Motor neuron (in vitro differentiated cells): ENCODE data around the gene CA7. TPM values are rescaled to one million over a fixed set of nuclear protein-coding genes. Genes with fewer than 3 reads are reported as not detected.
A peak's percentile ranks its signal among the peaks of the same experiment; 100 is the strongest.

Experiments
- ATAC-seq, 8 experiments: fragments of 200-7000 bp; cut with Tn5 transposase; replicated peaks in 6 of 8; 2 replicates each; pipeline ENCODE4 v1.8.0; 2021; ENCODE audit warnings: mild to moderate bottlenecking in 8 of 8, moderate library complexity in 8 of 8
- H3K27ac ChIP-seq, 2 donors: fragments of 250-450 bp; sonication (Bioruptor Pico); 2 replicates each; pipeline ENCODE4 v1.9.0; 2021; ENCODE audit warnings: antibody characterized with exemption in 2 of 2, mild to moderate bottlenecking in 2 of 2, moderate library complexity in 1 of 2
- H3K4me1 ChIP-seq, 2 donors: fragments of 250-450 bp; sonication (Bioruptor Pico); replicated peaks in 1 of 2; 2 replicates each; pipeline ENCODE4 v1.6.1; 2021; ENCODE audit warnings: antibody characterized with exemption in 2 of 2, mild to moderate bottlenecking in 2 of 2, moderate library complexity in 1 of 2
- H3K4me3 ChIP-seq, 5 donors: fragments of 250-450 bp; sonication (Bioruptor Pico); 2 replicates each; pipeline ENCODE4 v1.9.0; 2021; ENCODE audit warnings: antibody characterized with exemption in 5 of 5, mild to moderate bottlenecking in 5 of 5, moderate library complexity in 4 of 5
- WGBS, 10 experiments: fragments of 450-650 bp; shearing (Covaris generic); methylation state at CpG; one replicate each; pipeline ENCODE4 v1.0.0; 2022; 5-methylcytosine and 5-hydroxymethylcytosine counted together
- in situ Hi-C, 9 experiments: fragments of 400-800 bp; cut with MboI; loops; one replicate each; pipeline ENCODE4 v1.15.0; 2021; ENCODE audit warnings: low sequenced_read_pairs in 9 of 9, low pct_unique_long_range_greater_than_20kb in 2 of 9; ENCODE audit not compliant: unreplicated experiment in 9 of 9
- total RNA-seq, 8 experiments: library from RNA; unstranded; fragments of 300-600 nt; gene quantifications; 2 replicates each; pipeline versions ENCODE4 v1.2.3 to v1.2.4, GENCODE V29; 2022

Gene CA7
- 1 to 10 TPM in 1 of 8 experiments, under 1 TPM in 3, not detected in 4; 0.20 to 2.6 (median 0.42) TPM for total RNA-seq

DNA sequence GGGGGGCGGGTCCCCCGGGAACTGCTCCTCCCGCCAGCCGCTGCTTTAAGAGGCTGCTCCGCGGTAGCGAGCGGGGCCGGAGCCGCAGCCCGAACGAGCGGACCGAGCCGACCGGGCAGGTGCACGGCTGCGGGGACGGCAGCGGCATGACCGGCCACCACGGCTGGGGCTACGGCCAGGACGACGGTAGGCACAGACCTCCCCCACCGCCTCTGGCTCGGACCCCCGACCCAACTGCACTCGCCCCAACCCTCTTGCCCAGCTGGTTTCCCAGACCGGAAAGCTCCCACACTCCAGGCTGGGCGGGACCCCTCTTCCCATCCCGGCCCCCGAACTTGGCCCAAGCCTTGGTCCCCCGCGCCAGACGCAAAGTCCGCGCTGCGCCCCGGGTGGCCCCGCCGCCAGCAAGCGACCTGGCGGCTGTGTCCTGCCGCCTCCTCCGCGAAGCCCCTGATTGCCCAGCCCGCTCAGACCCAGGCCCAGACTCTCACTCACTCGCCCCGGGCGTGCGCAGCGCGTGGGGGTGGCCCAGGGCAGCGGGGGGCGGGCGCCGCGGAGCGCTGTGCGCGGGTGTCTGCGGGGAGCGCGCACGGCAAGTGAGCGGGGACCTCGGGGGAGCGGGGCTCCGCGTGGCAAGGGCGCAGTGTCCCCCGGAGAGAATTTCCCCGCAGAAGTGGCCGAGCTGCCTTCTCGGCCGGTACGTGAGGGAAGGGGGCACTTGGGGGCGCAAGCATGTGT lies at the start of gene CA7:
TSS of gene CA7 (plus strand) at position 73 of the 738 bp plus-strand sequence. CDS start at position 147, 74 bp downstream.
- WGBS, 10 experiments = no CpG with 5 or more reads among the region's 79 CpGs

DNA sequence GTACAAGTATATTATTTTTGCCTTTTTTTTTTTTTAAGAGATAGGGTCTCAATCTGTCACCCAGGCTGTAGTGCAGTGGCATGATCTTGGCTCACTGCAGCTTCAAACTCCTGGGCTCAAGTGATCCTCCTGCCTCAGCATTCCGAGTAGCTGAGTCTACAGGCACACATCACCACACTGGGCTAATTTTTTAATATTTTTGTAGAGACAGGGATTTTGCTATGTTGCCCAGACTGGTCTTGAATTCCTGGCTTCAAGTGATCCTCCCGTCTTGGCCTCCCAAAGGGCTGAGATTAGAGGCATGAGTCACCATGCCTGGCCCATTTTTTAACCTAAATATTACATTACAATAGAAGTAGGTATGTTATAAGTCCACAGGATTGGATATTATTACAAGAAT lies 46.1 kb upstream of the CA7 start:
- H3K4me1 ChIP-seq = no peaks in the 10 kb centered on the region
- in situ Hi-C loops = no loop called here
- WGBS, 10 experiments = 53 to 100% (median 77%) methylated on average over 1 to 2 of the region's 2 CpGs; no CpG with 5 or more reads in 2 of the 10 experiments
- ATAC-seq = no peak
- no peak overlapping the region for H3K4me3 ChIP-seq
- no peak overlapping the region for H3K27ac ChIP-seq

More for the DNA sequence above, at the start of gene CA7:
- in situ Hi-C loops = no loop called here
- H3K4me1 ChIP-seq = no peaks in the 10 kb centered on the region
- peak; percentile 28 to 62 (median 52) for ATAC-seq
- peak within 1 kb of the TSS; percentile 11 to 30 (median 21) for H3K4me3 ChIP-seq
- no peak within 1 kb of the TSS for H3K27ac ChIP-seq

DNA sequence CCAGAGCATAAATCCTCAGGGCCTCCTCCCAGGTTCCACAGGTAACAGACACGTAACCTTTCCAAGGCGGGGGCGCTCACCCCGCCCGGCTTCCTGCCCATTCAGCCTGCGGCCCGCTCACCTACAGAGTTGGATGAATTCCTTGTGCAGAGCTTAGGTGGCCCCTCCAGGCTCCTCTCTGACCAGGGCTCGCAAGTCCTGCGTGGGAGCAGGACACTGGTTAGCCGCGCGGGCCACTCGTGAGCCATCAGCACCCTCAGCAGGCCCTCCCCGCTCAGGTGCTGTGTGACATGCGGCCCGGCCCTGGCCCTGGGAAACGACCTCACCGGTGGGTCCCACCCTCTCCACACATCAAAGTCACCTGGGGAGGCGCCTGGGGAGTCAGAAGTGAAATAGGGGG lies 43.4 kb upstream of the CA7 start:
- in situ Hi-C loops = no loop called here
- 95 to 100% (median 100%) methylated on average over 1 to 4 of the region's 19 CpGs; no CpG with 5 or more reads in 7 of the 10 experiments for WGBS, 10 experiments
- Histone ChIP-seq H3K27ac (no peak overlapping the region), H3K4me1 (no peaks in the 10 kb centered on the region), H3K4me3 (no peak overlapping the region)
- no peak for ATAC-seq

DNA sequence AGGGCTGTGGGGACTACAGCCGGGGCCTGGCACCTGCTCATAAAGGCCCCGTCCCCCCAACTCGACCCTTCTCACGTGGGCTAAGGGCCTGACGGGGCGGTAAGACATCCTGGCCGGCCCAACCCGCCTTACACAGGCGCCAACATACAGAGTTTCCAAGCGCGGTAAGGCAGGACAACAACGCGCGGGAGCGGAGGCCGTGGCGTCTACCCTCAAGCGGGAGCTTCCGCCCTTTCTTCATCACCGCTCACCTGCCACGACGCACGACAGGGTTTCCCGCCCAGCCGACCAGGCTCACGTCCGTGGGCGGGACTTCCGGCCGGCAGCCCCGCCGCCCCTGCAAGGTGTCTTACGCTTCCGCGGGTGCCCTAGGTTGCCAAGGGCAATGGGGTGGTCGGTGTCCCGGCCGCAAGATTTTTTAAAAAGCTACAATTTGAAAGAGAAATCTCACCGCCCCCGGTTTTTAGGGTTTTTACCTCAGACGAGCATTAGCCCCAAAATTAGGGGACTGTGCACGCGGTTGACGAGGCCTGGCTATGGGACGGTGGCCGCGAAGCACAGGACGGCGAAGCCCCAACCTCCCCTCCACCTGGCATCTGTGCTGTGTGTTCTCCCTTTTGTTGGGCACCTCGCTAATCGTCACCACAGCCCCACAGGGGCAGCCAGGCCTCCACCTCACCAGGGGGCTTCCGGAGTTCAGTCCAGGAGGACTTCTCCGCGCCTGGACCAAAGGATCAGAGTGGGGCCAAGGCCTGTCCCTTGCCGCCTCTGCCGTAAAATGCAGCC lies 42.7 kb upstream of the CA7 start, which contains the start of gene TERB1:
TSS of gene TERB1 (minus strand) at position 265 of the 786 bp plus-strand sequence. CDS start 4,786 bp downstream, outside the sequence.
- in situ Hi-C loops = no loop called here
- no peaks in the 10 kb centered on the region for H3K4me1 ChIP-seq
- H3K27ac ChIP-seq = no peak within 1 kb of the TSS
- 90 to 100% (median 100%) methylated on average over 1 to 36 of the region's 56 CpGs; no CpG with 5 or more reads in 3 of the 10 experiments for WGBS, 10 experiments
- H3K4me3 ChIP-seq = no peak within 1 kb of the TSS
- ATAC-seq = no peak

DNA sequence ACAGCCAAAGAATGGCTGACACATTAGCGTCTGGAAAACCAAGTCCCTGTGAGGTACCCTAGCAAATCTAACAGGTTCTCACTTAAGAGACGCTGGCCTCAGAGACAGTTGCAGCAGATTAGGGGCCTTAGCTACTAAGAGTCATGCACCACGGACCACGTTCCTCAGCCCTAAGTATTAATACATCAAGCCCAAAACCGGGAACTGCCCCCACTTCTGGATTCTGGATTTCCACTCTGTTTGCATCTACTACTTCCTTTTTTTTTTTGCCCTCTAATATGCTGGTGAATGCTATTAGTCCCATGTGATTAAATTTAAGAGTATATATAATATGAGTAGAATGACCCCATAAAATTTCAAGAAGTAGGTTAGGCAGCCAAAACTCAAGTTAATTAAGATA lies 42.1 kb upstream of the CA7 start:
- ATAC-seq = no peak
- Histone ChIP-seq H3K27ac (no peak overlapping the region), H3K4me1 (no peaks in the 10 kb centered on the region), H3K4me3 (no peak overlapping the region)
- in situ Hi-C loops = no loop called here
- 83 to 100% (median 100%) methylated on average over 1 to 4 of the region's 5 CpGs; no CpG with 5 or more reads in 5 of the 10 experiments for WGBS, 10 experiments

DNA sequence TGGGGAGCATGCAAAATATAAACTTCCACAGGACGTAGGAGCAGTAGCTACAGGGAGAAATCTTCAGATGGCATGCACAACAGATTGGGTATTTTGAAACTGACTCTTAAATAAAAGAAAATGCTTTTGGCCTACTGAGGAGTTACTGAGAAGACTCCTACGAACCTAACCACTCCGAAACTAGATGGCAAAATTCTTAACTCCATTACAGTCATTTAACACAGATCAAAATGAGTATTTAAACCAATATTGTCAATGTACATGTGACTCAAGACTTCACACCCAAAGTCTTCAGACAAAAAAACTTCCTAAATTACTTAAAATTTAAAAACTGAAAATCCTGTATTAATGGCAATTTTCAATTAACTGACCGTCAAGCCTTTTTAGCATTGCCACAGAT lies 34.4 kb upstream of the CA7 start:
- Histone ChIP-seq H3K4me1 (no peaks in the 10 kb centered on the region), H3K4me3 (no peak overlapping the region), H3K27ac (no peak overlapping the region)
- 83 to 100% (median 93%) methylated on average over 2 to 4 of the region's 4 CpGs for WGBS, 10 experiments
- in situ Hi-C loops = no loop called here
- no peak for ATAC-seq

DNA sequence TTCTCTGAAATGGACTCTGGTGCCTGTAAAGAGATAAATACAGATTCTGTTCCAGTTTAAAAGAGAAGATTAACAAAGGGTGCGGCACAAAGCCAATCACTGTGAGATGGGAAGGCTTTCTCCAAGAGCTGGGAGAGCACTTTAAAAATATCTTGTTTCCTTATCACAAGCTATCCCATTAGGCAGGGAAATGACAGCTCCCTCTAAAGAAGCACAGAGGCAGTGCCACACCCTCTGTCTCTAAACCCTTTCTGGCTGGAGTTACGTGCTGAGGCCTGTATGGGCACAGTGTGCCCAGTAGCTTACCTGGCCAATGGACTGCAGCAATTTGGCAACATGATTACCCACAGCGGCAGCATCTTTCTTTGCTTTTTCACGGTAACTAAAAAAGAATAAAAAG lies 33.8 kb upstream of the CA7 start:
- Histone ChIP-seq H3K4me1 (no peaks in the 10 kb centered on the region), H3K4me3 (no peak overlapping the region), H3K27ac (no peak overlapping the region)
- 88 to 100% (median 100%) methylated on average over 1 to 4 of the region's 4 CpGs for WGBS, 10 experiments
- in situ Hi-C loops = no loop called here
- ATAC-seq = no peak

DNA sequence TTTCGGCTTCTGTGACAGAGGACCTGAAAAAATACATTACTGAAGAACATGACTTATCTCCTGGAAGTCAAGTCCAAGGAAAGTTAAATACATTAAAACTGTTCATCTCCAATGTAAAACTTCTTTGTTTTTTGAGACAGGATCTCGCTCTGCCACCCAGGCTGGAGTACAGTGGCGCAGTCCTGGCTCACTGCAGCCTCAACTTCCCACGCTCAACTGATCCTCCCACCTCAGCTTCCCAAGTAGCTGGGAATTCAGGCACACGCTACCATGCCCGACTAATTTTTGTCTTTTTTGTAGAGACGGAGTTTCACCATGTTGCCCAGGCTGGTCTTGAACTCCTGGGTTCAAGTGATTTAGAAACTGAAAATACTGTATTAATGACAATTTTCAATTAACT lies 33.2 kb upstream of the CA7 start:
- ATAC-seq = no peak
- 93 to 100% (median 98%) methylated on average over 1 to 6 of the region's 7 CpGs; no CpG with 5 or more reads in 2 of the 10 experiments for WGBS, 10 experiments
- Histone ChIP-seq H3K4me1 (no peaks in the 10 kb centered on the region), H3K4me3 (no peak overlapping the region), H3K27ac (no peak overlapping the region)
- in situ Hi-C loops = no loop called here

DNA sequence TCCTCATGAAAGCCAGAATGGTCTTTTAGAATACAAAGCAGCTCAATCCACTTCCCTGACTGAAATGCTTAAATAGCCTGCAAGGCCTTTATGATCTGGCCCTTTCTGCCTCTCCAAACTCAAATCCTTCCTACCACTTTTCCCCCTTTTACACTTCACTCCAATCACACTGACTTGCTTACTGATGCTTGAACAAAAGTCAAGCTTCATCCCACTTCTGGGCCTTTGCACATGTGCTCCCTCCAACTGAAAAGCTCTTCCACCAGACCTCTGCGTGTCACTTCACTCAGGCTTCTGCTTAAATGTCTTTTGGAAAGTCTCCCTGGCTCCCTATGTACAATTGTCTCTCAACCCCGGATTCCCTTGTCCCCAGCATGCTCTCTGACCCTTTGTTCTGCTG lies 29.5 kb upstream of the CA7 start:
- H3K4me1 ChIP-seq = no peaks in the 10 kb centered on the region
- no peak for ATAC-seq
- no peak overlapping the region for H3K4me3 ChIP-seq
- in situ Hi-C loops = no loop called here
- 90 to 100% (median 94%) methylated on average over 1 to 2 of the region's 2 CpGs; no CpG with 5 or more reads in 3 of the 10 experiments for WGBS, 10 experiments
- H3K27ac ChIP-seq = no peak overlapping the region

DNA sequence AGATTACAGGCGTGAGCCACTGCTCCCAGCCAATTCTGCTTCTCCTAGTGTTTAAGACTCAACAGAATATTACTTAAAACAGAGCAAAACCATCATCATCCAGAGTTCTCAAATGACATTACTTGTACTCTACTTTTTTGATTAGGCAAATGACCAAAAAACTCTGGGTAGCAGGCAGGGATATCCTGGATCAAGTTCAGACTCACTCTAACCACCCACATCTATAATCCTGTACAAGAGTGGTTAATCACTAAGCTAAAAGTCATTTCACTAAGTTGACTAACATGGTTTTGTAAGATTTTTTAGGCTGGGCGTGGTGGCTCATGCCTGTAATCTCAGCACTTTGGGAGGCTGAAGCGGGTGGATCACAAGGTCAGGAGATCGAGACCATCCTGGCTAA lies 20.2 kb upstream of the CA7 start:
- 60 to 100% (median 100%) methylated on average over 1 of the region's 4 CpGs; no CpG with 5 or more reads in 4 of the 10 experiments for WGBS, 10 experiments
- ATAC-seq = no peak
- Histone ChIP-seq H3K27ac (no peak overlapping the region), H3K4me1 (peaks cover 0 to 2% of the 10 kb centered on the region in 2 donors), H3K4me3 (no peak overlapping the region)
- in situ Hi-C loops = no loop called here

DNA sequence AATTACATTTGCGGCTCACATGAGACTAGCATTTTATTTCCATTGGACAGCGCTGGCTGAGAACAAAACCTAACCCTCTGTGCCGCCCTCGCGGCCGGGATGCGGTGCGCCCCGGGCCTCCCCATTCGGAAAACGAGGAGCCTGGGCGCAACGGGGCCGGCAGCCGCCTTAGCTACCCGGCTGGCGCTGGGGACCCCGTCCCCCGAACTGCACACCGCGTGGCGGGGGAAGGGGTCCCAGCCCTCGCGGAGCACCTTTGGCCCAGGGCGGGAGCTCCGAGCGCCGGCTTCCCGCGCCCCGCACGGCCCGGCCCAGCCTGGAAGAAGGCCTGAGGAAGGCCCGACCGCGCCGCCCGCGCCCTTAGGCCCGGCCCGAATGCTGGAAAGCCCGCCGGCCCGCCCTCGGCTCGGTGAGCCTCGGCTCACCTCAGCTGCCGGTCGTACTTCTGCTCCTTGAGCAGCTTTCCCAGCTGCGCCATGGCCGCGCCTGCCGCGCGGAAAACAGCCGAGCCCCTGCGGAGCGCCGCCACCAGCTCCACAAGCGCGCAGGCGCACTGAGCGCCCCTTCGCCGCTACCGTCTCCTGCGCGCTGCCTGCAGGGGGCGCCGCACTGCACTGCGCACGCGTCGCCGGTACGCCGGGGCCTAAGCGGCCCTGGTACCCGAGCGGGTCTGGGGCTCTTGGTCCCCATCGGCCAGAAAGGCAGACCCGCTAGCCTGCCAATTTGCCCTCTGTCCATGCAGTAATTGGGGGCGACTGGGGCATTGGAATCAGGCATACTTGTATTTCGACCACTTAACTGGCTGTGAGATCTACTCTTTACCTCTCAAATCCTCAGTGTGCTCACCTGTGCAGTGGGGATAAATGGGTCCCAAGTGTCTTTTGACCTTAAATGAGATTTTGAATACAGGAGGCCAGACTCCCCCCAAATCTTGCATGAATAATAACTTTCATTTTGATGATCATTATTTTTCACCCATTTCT lies 13.5 kb upstream of the CA7 start, which contains the start of gene NAE1:
TSS of gene NAE1 (minus strand) at position 555 of the 983 bp plus-strand sequence. CDS start at position 478, 77 bp downstream.
- Histone ChIP-seq H3K4me3 (peak within 1 kb of the TSS; percentile 71 to 96 (median 82)), H3K27ac (peak within 1 kb of the TSS; percentile 84 to 94), H3K4me1 (peaks cover 8 to 12% of the 10 kb centered on the region in 2 donors)
- WGBS, 10 experiments = 0 to 10% (median 0%) methylated on average over 2 to 21 of the region's 84 CpGs; no CpG with 5 or more reads in 1 of the 10 experiments
- in situ Hi-C loops = no loop called here
- ATAC-seq = peak; percentile 92 to 98 (median 96)

DNA sequence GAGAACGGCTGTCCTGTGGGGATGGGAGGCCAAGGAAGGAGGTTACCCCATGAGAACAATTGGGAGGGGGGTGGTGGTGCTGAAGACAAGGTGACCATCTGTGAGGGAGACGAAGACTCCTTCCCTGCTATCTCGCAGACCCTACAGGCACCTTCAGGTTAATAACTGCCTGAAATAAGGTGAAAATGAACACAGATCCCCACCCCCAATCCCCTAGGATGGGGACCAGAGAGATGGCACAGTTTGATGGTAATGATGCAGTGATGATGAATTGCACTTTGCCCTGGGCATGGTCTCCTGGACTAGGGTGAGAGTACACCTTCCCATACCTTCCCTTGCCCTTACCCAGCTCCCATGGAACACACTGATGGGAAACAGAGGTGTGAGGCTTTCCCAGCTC lies 12.0 kb upstream of the CA7 start:
- in situ Hi-C loops = no loop called here
- 17 to 100% (median 88%) methylated on average over 1 to 3 of the region's 3 CpGs; no CpG with 5 or more reads in 2 of the 10 experiments for WGBS, 10 experiments
- Histone ChIP-seq H3K4me1 (peaks cover 8 to 12% of the 10 kb centered on the region in 2 donors), H3K27ac (no peak overlapping the region), H3K4me3 (no peak overlapping the region)
- no peak for ATAC-seq
